Right atrium auricular region (tissue), 2 donors: ENCODE data around the gene ESR2. TPM values are rescaled to one million over a fixed set of nuclear protein-coding genes. Genes with fewer than 3 reads are reported as not detected.

Experiments used
- DNase-seq: peaks from one replicate; pipeline ENCODE4 v3.0.0-alpha.2; 2019; ENCODE audit warnings: low spot score
- H3K27ac ChIP-seq, 2 donors: fragments of 200-600 bp; sonication (generic); 1 replicate in 1 of 2; 2 replicates in 1 of 2; pipeline ENCODE4 v1.5.1; 2016 to 2019
- H3K27me3 ChIP-seq, 2 donors: fragments of 200-600 bp; sonication (generic); one replicate each; pipeline versions ENCODE4 v1.5.1 to v1.6.0; 2017 to 2019
- H3K36me3 ChIP-seq: fragments of 200-600 bp; sonication (generic); one replicate; pipeline ENCODE4 v1.5.1; 2016
- H3K4me1 ChIP-seq, 2 donors: fragments of 200-600 bp; sonication (generic); one replicate each; pipeline versions ENCODE4 v1.5.1 to v1.6.0; 2017 to 2019
- H3K4me3 ChIP-seq, 2 donors: fragments of 200-600 bp; sonication (generic); 1 replicate in 1 of 2; 2 replicates in 1 of 2; pipeline ENCODE4 v1.5.1; 2017 to 2019; ENCODE audit warnings: mild to moderate bottlenecking in 1 of 2, moderate library complexity in 1 of 2
- H3K9me3 ChIP-seq, 2 donors: fragments of 200-600 bp; sonication (generic); one replicate each; pipeline ENCODE4 v1.5.1; 2019
- total RNA-seq, 2 donors: library from RNA; depleted of rRNA; stranded (reverse); fragments of >200 nt; gene quantifications; one replicate each; pipeline ENCODE4 v1.1.0, GENCODE V29; 2016
- TF ChIP-seq, protein P1 (sequence below), 2 donors: fragments of 200-600 bp; sonication (generic); IDR thresholded peaks; one replicate each; pipeline ENCODE4 v1.5.1; 2019; ENCODE audit warnings: antibody characterized with exemption in 2 of 2

The ESR2 gene
- total RNA-seq, 2 donors from 2014 or later: 0.20 to 0.30 TPM

DNA sequence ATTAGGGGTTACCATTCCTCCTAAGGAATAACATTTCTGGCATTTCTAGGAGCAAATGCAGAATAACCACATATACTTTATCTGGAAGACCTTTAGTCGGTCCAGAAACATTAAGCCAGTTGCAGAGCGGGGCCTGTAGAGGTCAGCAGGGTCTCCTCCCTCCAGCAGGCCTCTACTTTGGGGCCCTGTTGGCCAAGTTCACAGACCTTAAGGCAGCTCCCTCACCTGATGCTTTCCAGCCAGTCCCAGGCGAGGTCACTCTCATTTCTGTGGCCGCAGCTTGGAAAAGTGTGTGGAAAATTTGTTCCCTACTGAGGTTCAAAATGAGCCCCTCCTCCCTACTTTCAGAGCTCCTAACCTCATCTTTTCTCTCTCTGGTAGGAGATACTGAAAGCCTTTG, 74.1 kb downstream of the ESR2 start:
- Histone ChIP-seq H3K36me3 (peaks cover 71% of the 10 kb centered on the region), H3K4me3 (no peak overlapping the region), H3K9me3 (no peaks in the 10 kb centered on the region), H3K4me1 (peaks cover 3 to 55% of the 10 kb centered on the region in 2 donors), H3K27me3 (no peaks in the 10 kb centered on the region), H3K27ac (peak overlapping the region; percentile 86 to 90)
- TF ChIP-seq, protein P1, sequence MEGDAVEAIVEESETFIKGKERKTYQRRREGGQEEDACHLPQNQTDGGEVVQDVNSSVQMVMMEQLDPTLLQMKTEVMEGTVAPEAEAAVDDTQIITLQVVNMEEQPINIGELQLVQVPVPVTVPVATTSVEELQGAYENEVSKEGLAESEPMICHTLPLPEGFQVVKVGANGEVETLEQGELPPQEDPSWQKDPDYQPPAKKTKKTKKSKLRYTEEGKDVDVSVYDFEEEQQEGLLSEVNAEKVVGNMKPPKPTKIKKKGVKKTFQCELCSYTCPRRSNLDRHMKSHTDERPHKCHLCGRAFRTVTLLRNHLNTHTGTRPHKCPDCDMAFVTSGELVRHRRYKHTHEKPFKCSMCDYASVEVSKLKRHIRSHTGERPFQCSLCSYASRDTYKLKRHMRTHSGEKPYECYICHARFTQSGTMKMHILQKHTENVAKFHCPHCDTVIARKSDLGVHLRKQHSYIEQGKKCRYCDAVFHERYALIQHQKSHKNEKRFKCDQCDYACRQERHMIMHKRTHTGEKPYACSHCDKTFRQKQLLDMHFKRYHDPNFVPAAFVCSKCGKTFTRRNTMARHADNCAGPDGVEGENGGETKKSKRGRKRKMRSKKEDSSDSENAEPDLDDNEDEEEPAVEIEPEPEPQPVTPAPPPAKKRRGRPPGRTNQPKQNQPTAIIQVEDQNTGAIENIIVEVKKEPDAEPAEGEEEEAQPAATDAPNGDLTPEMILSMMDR (IDR thresholded peaks at IDR 0.05): no peak
- DNase-seq: no peak

DNA sequence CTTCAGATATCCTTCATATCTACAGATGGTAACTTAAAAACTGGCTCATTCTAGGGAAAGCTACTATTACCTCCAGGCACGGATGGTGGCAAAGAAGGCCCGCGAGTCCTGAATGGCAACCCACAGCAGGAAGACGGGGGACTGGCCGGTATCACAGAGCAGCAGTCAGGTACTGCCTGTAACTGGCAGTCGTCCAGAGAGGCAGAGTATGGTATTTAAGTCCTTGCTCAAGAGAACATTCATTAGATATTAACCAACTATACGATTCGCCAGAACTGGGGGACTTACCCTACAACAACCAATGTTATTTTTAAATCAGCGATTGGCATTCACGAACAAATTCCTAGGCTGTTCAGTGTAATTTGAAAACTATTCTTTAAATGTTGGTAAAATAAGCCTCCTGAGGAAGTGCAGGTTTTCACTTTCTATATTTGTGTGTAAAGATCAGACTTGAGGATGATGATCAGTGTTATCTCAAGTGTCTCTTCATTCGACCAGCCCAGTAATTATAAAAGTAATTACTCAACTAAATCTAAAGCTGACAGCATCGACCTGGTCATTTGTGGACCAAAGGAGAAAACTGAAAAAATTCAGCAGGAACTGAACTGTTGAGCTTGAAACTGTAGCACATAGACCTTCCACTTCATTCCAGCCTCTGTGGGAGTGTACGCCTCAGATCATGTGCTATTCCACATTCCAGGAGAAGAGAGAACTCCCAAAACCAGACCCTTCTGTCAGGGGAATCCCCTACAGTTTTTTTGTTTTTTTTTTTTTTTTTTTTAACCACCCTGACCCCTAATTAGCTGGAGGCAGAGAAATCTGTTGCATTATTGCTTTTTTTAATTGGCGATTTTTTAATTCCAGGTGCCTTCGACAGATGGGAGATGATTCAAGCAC, 75.6 kb downstream of the ESR2 start:
- Histone ChIP-seq H3K36me3 (peaks cover 56% of the 10 kb centered on the region), H3K9me3 (no peaks in the 10 kb centered on the region), H3K27ac (peak overlapping the region; percentile 86 to 90), H3K4me1 (peaks cover 3 to 58% of the 10 kb centered on the region in 2 donors), H3K27me3 (no peaks in the 10 kb centered on the region), H3K4me3 (no peak overlapping the region)
- TF ChIP-seq, protein P1 (IDR thresholded peaks at IDR 0.05): no peak
- DNase-seq: no peak

DNA sequence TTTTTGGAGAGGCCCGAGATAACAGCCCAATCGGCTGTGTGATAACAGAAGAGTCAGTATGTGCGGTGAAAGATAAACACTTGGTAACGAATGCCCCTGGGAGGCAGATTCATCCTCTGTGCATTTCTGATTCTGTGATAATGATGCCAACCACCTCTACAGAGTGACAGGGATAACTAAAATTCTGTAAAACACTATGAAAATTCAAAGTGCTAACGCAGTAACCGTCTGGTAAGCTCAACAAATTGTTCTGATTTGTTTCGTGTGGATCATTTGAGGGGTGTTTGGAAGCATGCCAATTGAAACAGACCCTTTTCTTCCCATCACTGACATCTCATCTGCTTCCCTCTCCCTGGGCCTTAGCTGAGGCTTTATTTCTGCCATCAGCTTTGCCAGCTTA, 76.3 kb downstream of the ESR2 start:
- H3K27ac ChIP-seq: peak overlapping the region; percentile 86 to 90
- DNase-seq: no peak
- H3K4me1 ChIP-seq: peaks cover 3 to 66% of the 10 kb centered on the region in 2 donors
- peaks cover 55% of the 10 kb centered on the region for H3K36me3 ChIP-seq
- TF ChIP-seq, protein P1 (IDR thresholded peaks at IDR 0.05): no peak
- no peaks in the 10 kb centered on the region for H3K9me3 ChIP-seq
- H3K27me3 ChIP-seq: no peaks in the 10 kb centered on the region
- H3K4me3 ChIP-seq: no peak overlapping the region

DNA sequence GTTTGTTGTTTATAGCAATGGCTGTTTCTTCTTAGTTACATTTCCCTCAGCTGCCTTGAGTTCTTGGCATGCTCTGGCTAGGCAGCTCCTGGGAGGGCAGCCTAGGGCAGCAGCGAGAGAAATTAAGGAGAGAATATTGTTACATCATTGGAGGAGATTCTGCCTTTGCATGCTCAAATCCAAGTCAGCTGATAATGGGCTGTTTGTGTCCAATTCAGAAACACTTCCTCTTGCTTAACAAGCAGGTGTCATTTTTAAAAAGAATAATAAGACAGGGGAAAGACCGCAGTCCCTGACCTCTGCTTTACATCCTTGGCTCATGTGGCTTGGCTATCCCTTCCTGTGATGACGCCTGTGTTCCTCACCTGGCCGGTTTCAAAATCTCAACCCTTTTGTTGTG, 76.9 kb downstream of the ESR2 start:
- H3K36me3 ChIP-seq: peaks cover 54% of the 10 kb centered on the region

DNA sequence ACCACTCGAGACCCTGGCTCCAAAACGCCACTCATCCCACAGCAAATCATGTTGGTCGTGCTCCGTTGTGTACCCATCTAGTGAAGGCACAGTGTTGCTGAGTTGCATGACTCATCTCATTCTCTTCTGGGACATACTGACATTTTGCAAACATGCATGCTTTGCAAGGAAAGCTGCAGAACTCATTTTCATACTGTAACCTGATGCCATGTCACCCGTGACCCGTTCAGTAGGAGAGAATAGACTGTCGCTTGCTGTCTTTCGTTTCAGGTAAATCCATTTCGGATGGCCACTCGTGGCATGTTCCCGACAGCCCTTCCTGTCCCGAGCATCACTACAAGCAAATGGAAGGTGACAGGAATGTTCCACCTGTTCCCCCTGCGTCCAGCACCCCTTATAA, 78.2 kb downstream of the ESR2 start:
- no peak for DNase-seq
- Histone ChIP-seq H3K4me3 (peak overlapping the region in 1 of 2 donors; percentile 31), H3K9me3 (no peaks in the 10 kb centered on the region), H3K4me1 (peaks cover 3 to 63% of the 10 kb centered on the region in 2 donors), H3K27ac (peak overlapping the region; percentile 86 to 90), H3K36me3 (peaks cover 40% of the 10 kb centered on the region), H3K27me3 (no peaks in the 10 kb centered on the region)
- TF ChIP-seq, protein P1 (IDR thresholded peaks at IDR 0.05): no peak

More for the DNA sequence above, 76.9 kb downstream of the ESR2 start:
- TF ChIP-seq, protein P1 (IDR thresholded peaks at IDR 0.05): no peak
- no peak for DNase-seq
- Histone ChIP-seq H3K4me1 (peaks cover 3 to 70% of the 10 kb centered on the region in 2 donors), H3K4me3 (no peak overlapping the region), H3K27ac (peak overlapping the region; percentile 86 to 90), H3K27me3 (no peaks in the 10 kb centered on the region), H3K9me3 (no peaks in the 10 kb centered on the region)
